HUES64 (cell line): ENCODE results near the gene LCE1E.

ENCODE experiments used
- H3K27ac ChIP-seq: 2 replicates; pipeline ENCODE4 v1.7.0; 2013; ENCODE audit warnings: low read depth, low read length, inconsistent platforms
- H3K27me3 ChIP-seq: 2 replicates; pipeline ENCODE4 v1.6.1; 2013; ENCODE audit warnings: mild to moderate bottlenecking, low read length; ENCODE audit not compliant: insufficient read depth
- H3K36me3 ChIP-seq: 2 replicates; pipeline ENCODE4 v1.6.1; 2013; ENCODE audit warnings: mild to moderate bottlenecking, low read length; ENCODE audit not compliant: insufficient read depth
- H3K4me1 ChIP-seq: 2 replicates; pipeline ENCODE4 v1.6.1; 2013; ENCODE audit warnings: mild to moderate bottlenecking, low read length, moderate library complexity; ENCODE audit not compliant: insufficient read depth
- H3K4me3 ChIP-seq: 2 replicates; pipeline ENCODE4 v1.5.1; 2013; ENCODE audit warnings: mild to moderate bottlenecking, low read length, moderate library complexity
- H3K9ac ChIP-seq: 2 replicates; pipeline ENCODE4 v1.6.1; 2013; ENCODE audit warnings: mild to moderate bottlenecking, low read depth, low read length
- H3K9me3 ChIP-seq: 2 replicates; pipeline ENCODE4 v1.6.1; 2013; ENCODE audit warnings: low read depth, low read length; ENCODE audit not compliant: insufficient read depth
- WGBS: fragments of 150-250, 120-280 bp; methylation state at CpG from one replicate; pipeline ENCODE4 v1.1.7; 2013; ENCODE audit warnings: missing lambda C conversion rate; 5-methylcytosine and 5-hydroxymethylcytosine counted together

Gene LCE1E

GRCh38 chr1:152783095-152783494 is 3.0 kb upstream of the LCE1E start:
- no peak overlapping the region for H3K4me3 ChIP-seq
- H3K9ac ChIP-seq: no peak overlapping the region
- 64% methylated on average over 2 of the region's 2 CpGs for WGBS
- no peaks in the 10 kb centered on the region for H3K4me1 ChIP-seq
- H3K27ac ChIP-seq: no peak overlapping the region
- no peaks in the 10 kb centered on the region for H3K27me3 ChIP-seq
- H3K36me3 ChIP-seq: no peaks in the 10 kb centered on the region
- peaks cover 88% of the 10 kb centered on the region for H3K9me3 ChIP-seq

- no peak overlapping the region for H3K27ac ChIP-seq
- 63% methylated on average over 4 of the region's 4 CpGs for WGBS
- H3K4me3 ChIP-seq: no peak overlapping the region
- no peaks in the 10 kb centered on the region for H3K4me1 ChIP-seq
- H3K36me3 ChIP-seq: no peaks in the 10 kb centered on the region
- H3K9me3 ChIP-seq: peaks cover 21% of the 10 kb centered on the region
- H3K27me3 ChIP-seq: no peaks in the 10 kb centered on the region
- no peak overlapping the region for H3K9ac ChIP-seq
Observed at GRCh38 chr1:152795686-152796085, 9.6 kb downstream of the LCE1E start.

GRCh38 chr1:152796421-152796820 is 10.4 kb downstream of the LCE1E start, which contains the start of gene LCE1D:
TSS of gene LCE1D (plus strand) at chr1:152796721. CDS start at chr1:152797795, 1,074 bp downstream.
- no peaks in the 10 kb centered on the region for H3K36me3 ChIP-seq
- no peak within 1 kb of the TSS for H3K27ac ChIP-seq
- no peak within 1 kb of the TSS for H3K9ac ChIP-seq
- WGBS: 29% methylated on average over 2 of the region's 3 CpGs
- H3K4me1 ChIP-seq: no peaks in the 10 kb centered on the region
- H3K9me3 ChIP-seq: peaks cover 28% of the 10 kb centered on the region
- no peak within 1 kb of the TSS for H3K4me3 ChIP-seq
- H3K27me3 ChIP-seq: no peaks in the 10 kb centered on the region

GRCh38 chr1:152801333-152801732 is 15.3 kb downstream of the LCE1E start:
- H3K9me3 ChIP-seq: peaks cover 71% of the 10 kb centered on the region
- H3K27me3 ChIP-seq: no peaks in the 10 kb centered on the region
- WGBS: 88% methylated on average over 1 of the region's 1 CpG
- H3K4me1 ChIP-seq: no peaks in the 10 kb centered on the region
- H3K27ac ChIP-seq: no peak overlapping the region
- H3K36me3 ChIP-seq: no peaks in the 10 kb centered on the region
- no peak overlapping the region for H3K4me3 ChIP-seq
- H3K9ac ChIP-seq: no peak overlapping the region

GRCh38 chr1:152806576-152806975 is 20.5 kb downstream of the LCE1E start, which contains the start of gene LCE1C:
TSS of gene LCE1C (minus strand) at chr1:152806651. CDS start at chr1:152805478, 1,173 bp downstream.
- H3K4me3 ChIP-seq: no peak within 1 kb of the TSS
- H3K9ac ChIP-seq: no peak within 1 kb of the TSS
- H3K4me1 ChIP-seq: no peaks in the 10 kb centered on the region
- 61% methylated on average over 2 of the region's 3 CpGs for WGBS
- no peaks in the 10 kb centered on the region for H3K36me3 ChIP-seq
- H3K9me3 ChIP-seq: peaks cover 95% of the 10 kb centered on the region
- H3K27ac ChIP-seq: no peak within 1 kb of the TSS
- H3K27me3 ChIP-seq: no peaks in the 10 kb centered on the region

- H3K27ac ChIP-seq: no peak overlapping the region
- H3K27me3 ChIP-seq: no peaks in the 10 kb centered on the region
- H3K9ac ChIP-seq: no peak overlapping the region
- no peaks in the 10 kb centered on the region for H3K36me3 ChIP-seq
- 52% methylated on average over 2 of the region's 2 CpGs for WGBS
- H3K9me3 ChIP-seq: peaks cover 93% of the 10 kb centered on the region
- no peak overlapping the region for H3K4me3 ChIP-seq
- H3K4me1 ChIP-seq: no peaks in the 10 kb centered on the region
Observed at GRCh38 chr1:152811050-152811449, 25.0 kb downstream of the LCE1E start.

GRCh38 chr1:152811671-152812070 is 25.6 kb downstream of the LCE1E start, which contains the start of gene LCE1B:
TSS of gene LCE1B (plus strand) at chr1:152811971. CDS start at chr1:152812447, 476 bp downstream.
- WGBS: 96% methylated on average over 2 of the region's 2 CpGs
- Histone ChIP-seq H3K27me3 (no peaks in the 10 kb centered on the region), H3K9me3 (peaks cover 93% of the 10 kb centered on the region), H3K27ac (no peak within 1 kb of the TSS), H3K9ac (no peak within 1 kb of the TSS), H3K36me3 (no peaks in the 10 kb centered on the region), H3K4me3 (no peak within 1 kb of the TSS), H3K4me1 (no peaks in the 10 kb centered on the region)

- peaks cover 83% of the 10 kb centered on the region for H3K9me3 ChIP-seq
- no peak overlapping the region for H3K9ac ChIP-seq
- H3K4me3 ChIP-seq: no peak overlapping the region
- WGBS: 79% methylated on average over 6 of the region's 6 CpGs
- no peaks in the 10 kb centered on the region for H3K4me1 ChIP-seq
- no peaks in the 10 kb centered on the region for H3K27me3 ChIP-seq
- H3K36me3 ChIP-seq: no peaks in the 10 kb centered on the region
- H3K27ac ChIP-seq: no peak overlapping the region
Observed at GRCh38 chr1:152817309-152817708, 31.3 kb downstream of the LCE1E start.

- no peaks in the 10 kb centered on the region for H3K4me1 ChIP-seq
- no peaks in the 10 kb centered on the region for H3K36me3 ChIP-seq
- WGBS: 19% methylated on average over 2 of the region's 5 CpGs
- peaks cover 93% of the 10 kb centered on the region for H3K9me3 ChIP-seq
- H3K27ac ChIP-seq: no peak overlapping the region
- no peak overlapping the region for H3K4me3 ChIP-seq
- H3K27me3 ChIP-seq: no peaks in the 10 kb centered on the region
- H3K9ac ChIP-seq: no peak overlapping the region
Observed at GRCh38 chr1:152823294-152823693, 37.2 kb downstream of the LCE1E start.

- H3K27ac ChIP-seq: no peak overlapping the region
- no peaks in the 10 kb centered on the region for H3K27me3 ChIP-seq
- no peak overlapping the region for H3K4me3 ChIP-seq
- no peaks in the 10 kb centered on the region for H3K36me3 ChIP-seq
- H3K9me3 ChIP-seq: peaks cover 92% of the 10 kb centered on the region
- H3K4me1 ChIP-seq: no peaks in the 10 kb centered on the region
- no peak overlapping the region for H3K9ac ChIP-seq
Observed at GRCh38 chr1:152824964-152825363, 38.9 kb downstream of the LCE1E start.

- H3K4me1 ChIP-seq: no peaks in the 10 kb centered on the region
- H3K36me3 ChIP-seq: no peaks in the 10 kb centered on the region
- no peaks in the 10 kb centered on the region for H3K27me3 ChIP-seq
- H3K9me3 ChIP-seq: peaks cover 77% of the 10 kb centered on the region
- WGBS: 76% methylated on average over 2 of the region's 2 CpGs
- H3K27ac ChIP-seq: no peak within 1 kb of the TSS
- no peak within 1 kb of the TSS for H3K9ac ChIP-seq
- no peak within 1 kb of the TSS for H3K4me3 ChIP-seq
Observed at GRCh38 chr1:152827173-152827572, 41.1 kb downstream of the LCE1E start, which contains the start of gene LCE1A. TSS of gene LCE1A (plus strand) at chr1:152827473. CDS start at chr1:152827473, 0 bp downstream.

- Histone ChIP-seq H3K9ac (no peak overlapping the region), H3K4me3 (no peak overlapping the region), H3K4me1 (no peaks in the 10 kb centered on the region), H3K27me3 (no peaks in the 10 kb centered on the region), H3K9me3 (peaks cover 49% of the 10 kb centered on the region), H3K27ac (no peak overlapping the region), H3K36me3 (no peaks in the 10 kb centered on the region)
- 34% methylated on average over 2 of the region's 2 CpGs for WGBS
Observed at GRCh38 chr1:152836870-152837269, 50.8 kb downstream of the LCE1E start.
